Lower leg skin (tissue), 3 donors: ENCODE measurements around the gene RNF43.

Experiments
- CTCF ChIP-seq, 3 donors: fragments of 450-650 bp; IDR thresholded peaks; one replicate each; pipeline ENCODE4 v1.5.1; 2016; ENCODE audit warnings: antibody characterized with exemption in 3 of 3, mild to moderate bottlenecking in 3 of 3, moderate library complexity in 2 of 3
- POLR2A ChIP-seq, 2 donors: fragments of 450-650 bp; IDR thresholded peaks; one replicate each; pipeline ENCODE4 v1.6.1; 2016 to 2017; ENCODE audit warnings: antibody characterized with exemption in 2 of 2, mild to moderate bottlenecking in 1 of 2, moderate library complexity in 1 of 2

- TF ChIP-seq POLR2A (IDR thresholded peaks at IDR 0.05), result no peak
- TF ChIP-seq CTCF (IDR thresholded peaks at IDR 0.05), result no peak
These were observed 21.2 kb downstream of the RNF43 start for GRCh38 chr17:58396173-58396572.
